Parathyroid adenoma (tissue), 2 donors: ENCODE results near the gene CDC42EP2.

Experiments
- H2AFZ ChIP-seq: fragments of 300-600 bp; sonication (generic); one replicate; pipeline ENCODE4 v1.7.0; 2017; ENCODE audit warnings: antibody characterized with exemption, mild to moderate bottlenecking
- H3K27ac ChIP-seq: fragments of 300-600 bp; sonication (generic); one replicate; pipeline ENCODE4 v1.7.0; 2017
- H3K27me3 ChIP-seq: fragments of 300-600 bp; sonication (generic); one replicate; pipeline ENCODE4 v1.7.0; 2017; ENCODE audit warnings: low read length; ENCODE audit not compliant: control insufficient read depth, insufficient read depth
- H3K36me3 ChIP-seq: fragments of 300-600 bp; sonication (generic); one replicate; pipeline ENCODE4 v1.7.0; 2017; ENCODE audit warnings: low read length; ENCODE audit not compliant: control insufficient read depth, insufficient read depth
- H3K4me1 ChIP-seq: fragments of 300-600 bp; sonication (generic); one replicate; pipeline ENCODE4 v1.7.0; 2017; ENCODE audit warnings: control low read depth
- H3K4me2 ChIP-seq: fragments of 300-600 bp; sonication (generic); one replicate; pipeline ENCODE4 v1.7.0; 2017; ENCODE audit warnings: low read length
- H3K4me3 ChIP-seq: fragments of 300-600 bp; sonication (generic); one replicate; pipeline ENCODE4 v1.7.0; 2017; ENCODE audit warnings: low read depth, low read length
- H3K79me2 ChIP-seq: fragments of 300-600 bp; sonication (generic); one replicate; pipeline ENCODE4 v1.7.0; 2017; ENCODE audit warnings: control low read depth
- H3K9ac ChIP-seq: fragments of 300-600 bp; sonication (generic); one replicate; pipeline ENCODE4 v1.7.0; 2017; ENCODE audit warnings: mild to moderate bottlenecking
- H3K9me3 ChIP-seq: fragments of 300-600 bp; sonication (generic); one replicate; pipeline ENCODE4 v1.7.0; 2017; ENCODE audit warnings: low read length; ENCODE audit not compliant: control insufficient read depth
- CTCF ChIP-seq: fragments of 300-600 bp; sonication (generic); IDR thresholded peaks from one replicate; pipeline ENCODE4 v1.7.0; 2017; ENCODE audit warnings: antibody characterized with exemption, mild to moderate bottlenecking
- donor health status: primary hyperparathyroidism.

CDC42EP2 gene

GRCh38 chr11:65291613-65292012 is 23.1 kb upstream of the CDC42EP2 start:
- H3K4me1 ChIP-seq = no peaks in the 10 kb centered on the region
- H3K36me3 ChIP-seq = no peaks in the 10 kb centered on the region
- no peak overlapping the region for H2AFZ ChIP-seq
- no peaks in the 10 kb centered on the region for H3K9me3 ChIP-seq
- TF ChIP-seq CTCF = no peak
- H3K4me3 ChIP-seq = no peak overlapping the region
- no peak overlapping the region for H3K4me2 ChIP-seq
- H3K27ac ChIP-seq = peak overlapping the region; percentile 80
- no peaks in the 10 kb centered on the region for H3K79me2 ChIP-seq
- H3K9ac ChIP-seq = no peak overlapping the region
- no peaks in the 10 kb centered on the region for H3K27me3 ChIP-seq

GRCh38 chr11:65292890-65293289 is 21.8 kb upstream of the CDC42EP2 start:
- H2AFZ ChIP-seq = no peak overlapping the region
- no peak overlapping the region for H3K4me2 ChIP-seq
- H3K4me3 ChIP-seq = no peak overlapping the region
- H3K79me2 ChIP-seq = no peaks in the 10 kb centered on the region
- no peak for TF ChIP-seq CTCF
- no peaks in the 10 kb centered on the region for H3K27me3 ChIP-seq
- no peaks in the 10 kb centered on the region for H3K36me3 ChIP-seq
- H3K9me3 ChIP-seq = no peaks in the 10 kb centered on the region
- no peak overlapping the region for H3K9ac ChIP-seq
- no peak overlapping the region for H3K27ac ChIP-seq
- no peaks in the 10 kb centered on the region for H3K4me1 ChIP-seq

DNA sequence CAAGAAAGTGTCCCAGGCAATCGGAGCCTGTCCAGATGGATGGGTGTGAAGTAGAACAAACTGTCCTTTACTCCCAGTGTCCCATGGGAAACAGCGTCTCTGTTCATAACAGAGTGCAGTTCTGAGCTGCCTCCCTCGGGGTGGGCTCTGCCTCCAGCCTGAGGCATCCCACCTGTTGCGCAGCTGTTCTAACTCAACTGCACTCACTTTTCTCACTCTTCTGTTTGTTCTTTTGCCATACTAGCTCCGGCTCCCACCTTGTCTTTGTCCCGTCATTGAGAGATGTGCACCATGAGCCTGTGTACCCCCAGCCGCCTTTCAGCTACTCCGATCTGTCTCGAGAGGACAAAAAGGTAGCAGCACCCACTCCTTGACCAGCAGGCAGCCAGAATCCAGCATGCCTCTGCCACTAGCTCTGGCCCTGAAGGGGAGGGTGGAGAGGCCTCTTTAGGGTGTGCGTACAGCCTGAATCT is 20.7 kb upstream of the CDC42EP2 start:
- no peak overlapping the region for H2AFZ ChIP-seq
- H3K79me2 ChIP-seq = no peaks in the 10 kb centered on the region
- H3K4me2 ChIP-seq = no peak overlapping the region
- H3K27ac ChIP-seq = no peak overlapping the region
- H3K4me3 ChIP-seq = no peak overlapping the region
- no peaks in the 10 kb centered on the region for H3K27me3 ChIP-seq
- no peaks in the 10 kb centered on the region for H3K9me3 ChIP-seq
- no peak for TF ChIP-seq CTCF
- no peaks in the 10 kb centered on the region for H3K4me1 ChIP-seq
- H3K9ac ChIP-seq = no peak overlapping the region
- H3K36me3 ChIP-seq = no peaks in the 10 kb centered on the region

- Histone ChIP-seq H3K9ac (no peak overlapping the region), H3K4me3 (no peak overlapping the region), H3K9me3 (no peaks in the 10 kb centered on the region), H3K79me2 (no peaks in the 10 kb centered on the region), H3K27ac (no peak overlapping the region), H3K4me2 (no peak overlapping the region), H3K36me3 (no peaks in the 10 kb centered on the region), H3K4me1 (no peaks in the 10 kb centered on the region), H3K27me3 (no peaks in the 10 kb centered on the region), H2AFZ (no peak overlapping the region)
- no peak for TF ChIP-seq CTCF
Measured at GRCh38 chr11:65295001-65295400, 19.7 kb upstream of the CDC42EP2 start.

GRCh38 chr11:65295571-65296341 is 18.9 kb upstream of the CDC42EP2 start:
- no peak overlapping the region for H3K9ac ChIP-seq
- no peaks in the 10 kb centered on the region for H3K79me2 ChIP-seq
- no peak overlapping the region for H3K27ac ChIP-seq
- no peaks in the 10 kb centered on the region for H3K36me3 ChIP-seq
- H3K9me3 ChIP-seq = no peaks in the 10 kb centered on the region
- H3K4me1 ChIP-seq = no peaks in the 10 kb centered on the region
- H2AFZ ChIP-seq = no peak overlapping the region
- TF ChIP-seq CTCF = no peak
- no peak overlapping the region for H3K4me2 ChIP-seq
- no peak overlapping the region for H3K4me3 ChIP-seq
- no peaks in the 10 kb centered on the region for H3K27me3 ChIP-seq
